ENCODE data around the gene PDGFC.

PDGFC gene

GRCh38 chr4:156969911-156970310, 1.7 kb downstream of the PDGFC start:
- DNase-seq (ENCODE audit: low spot score) = no peak
- in situ Hi-C loops (cut with MboI; ENCODE audit: low pct_unique_long_range_greater_than_20kb, low sequenced_read_pairs, unreplicated experiment) = no loop called here

GRCh38 chr4:156969101-156969500, 2.5 kb downstream of the PDGFC start:
- no peak for DNase-seq (ENCODE audit: low spot score)
- in situ Hi-C loops (cut with MboI; ENCODE audit: low pct_unique_long_range_greater_than_20kb, low sequenced_read_pairs, unreplicated experiment) = no loop called here
- TF ChIP-seq CTCF (IDR thresholded peaks at IDR 0.05; ENCODE audit: extremely low read depth, insufficient read depth, missing control alignments) = no peak

More at GRCh38 chr4:156969911-156970310, 1.7 kb downstream of the PDGFC start:
- TF ChIP-seq CTCF (IDR thresholded peaks at IDR 0.05; ENCODE audit: extremely low read depth, insufficient read depth, missing control alignments) = no peak

GRCh38 chr4:156968479-156968984, 3.1 kb downstream of the PDGFC start:
- DNase-seq (ENCODE audit: low spot score) = peak; percentile 49
- in situ Hi-C loops (cut with MboI; ENCODE audit: low pct_unique_long_range_greater_than_20kb, low sequenced_read_pairs, unreplicated experiment) = no loop called here
- TF ChIP-seq CTCF (IDR thresholded peaks at IDR 0.05; ENCODE audit: extremely low read depth, insufficient read depth, missing control alignments) = peak; percentile 79

GRCh38 chr4:156966836-156967235, 4.8 kb downstream of the PDGFC start:
- no peak for DNase-seq (ENCODE audit: low spot score)
- in situ Hi-C loops (cut with MboI; ENCODE audit: low pct_unique_long_range_greater_than_20kb, low sequenced_read_pairs, unreplicated experiment) = no loop called here
- TF ChIP-seq CTCF (IDR thresholded peaks at IDR 0.05; ENCODE audit: extremely low read depth, insufficient read depth, missing control alignments) = no peak

- in situ Hi-C loops (cut with MboI; ENCODE audit: low pct_unique_long_range_greater_than_20kb, low sequenced_read_pairs, unreplicated experiment) = no loop called here
- DNase-seq (ENCODE audit: low spot score) = no peak
- TF ChIP-seq CTCF (IDR thresholded peaks at IDR 0.05; ENCODE audit: extremely low read depth, insufficient read depth, missing control alignments) = no peak
Measured at GRCh38 chr4:156963419-156963818, 8.2 kb downstream of the PDGFC start.

- no peak for TF ChIP-seq CTCF (IDR thresholded peaks at IDR 0.05; ENCODE audit: extremely low read depth, insufficient read depth, missing control alignments)
- in situ Hi-C loops (cut with MboI; ENCODE audit: low pct_unique_long_range_greater_than_20kb, low sequenced_read_pairs, unreplicated experiment) = no loop called here
- DNase-seq (ENCODE audit: low spot score) = no peak
Measured at GRCh38 chr4:156962528-156962974, 9.0 kb downstream of the PDGFC start.

- TF ChIP-seq CTCF (IDR thresholded peaks at IDR 0.05; ENCODE audit: extremely low read depth, insufficient read depth, missing control alignments) = no peak
- in situ Hi-C loops (cut with MboI; ENCODE audit: low pct_unique_long_range_greater_than_20kb, low sequenced_read_pairs, unreplicated experiment) = no loop called here
Measured at GRCh38 chr4:156962058-156962358, 9.6 kb downstream of the PDGFC start.

More at GRCh38 chr4:156962058-156962358, 9.6 kb downstream of the PDGFC start:
- no peak for DNase-seq (ENCODE audit: low spot score)
